ENCODE results near the gene OBSL1. TPM values are rescaled to one million over a fixed set of nuclear protein-coding genes. Genes with fewer than 3 reads are reported as not detected.

The OBSL1 gene
- total and polyA plus RNA-seq, 2 experiments from 2014 or later, result 13.8 to 68.7 TPM

DNA sequence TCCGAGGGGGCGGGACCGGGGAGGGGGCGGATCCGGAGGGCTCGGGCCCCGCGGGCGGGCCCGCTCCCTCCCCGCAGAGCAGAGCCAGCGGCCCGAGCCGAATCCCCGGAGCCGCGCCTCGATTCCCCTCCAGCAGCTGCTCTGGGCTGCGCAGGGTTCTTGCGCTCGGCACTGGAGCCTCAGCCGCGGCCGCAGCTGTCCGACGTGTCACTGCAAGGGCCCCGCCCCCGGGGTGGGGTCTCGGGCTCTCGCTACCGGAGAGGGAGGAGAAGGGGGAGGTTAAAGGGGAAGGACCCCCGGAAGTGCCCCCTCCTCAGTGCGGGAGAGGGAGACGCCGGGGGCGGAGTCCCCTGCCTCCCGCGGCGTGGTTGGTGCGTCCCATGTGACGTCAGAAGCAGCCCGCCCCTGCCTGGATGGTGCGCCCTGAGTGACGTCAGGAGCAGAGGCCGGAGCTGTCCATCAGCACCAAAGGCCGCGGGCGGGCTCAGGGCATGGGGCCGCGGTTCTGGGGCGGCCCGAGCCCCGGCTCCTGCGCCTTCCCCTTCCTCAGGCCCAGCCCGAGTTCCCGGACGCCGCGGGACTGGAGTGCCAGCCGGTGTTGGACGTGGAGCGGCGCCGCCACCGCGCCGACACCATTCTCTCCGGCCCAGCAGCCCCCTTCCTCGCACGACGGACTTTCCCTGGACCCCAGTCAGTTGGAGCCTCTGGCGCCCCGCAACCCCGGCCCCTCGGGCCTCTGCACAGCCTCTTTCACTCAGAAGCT, 27.6 kb downstream of the OBSL1 start, which contains the start of the genes CHPF and TMEM198:
Gene CHPF, minus strand, starts transcription at position 214 of the 763 bp plus-strand sequence. CDS start 271 bp downstream, outside the sequence.
Gene TMEM198, plus strand, starts transcription at position 433 of the 763 bp plus-strand sequence. CDS start 700 bp downstream, outside the sequence.
- 1 to 4% methylated on average over 43 to 65 of the region's 75 CpGs for WGBS, 2 experiments (ENCODE audit: low coverage in 1 of 2, low lambda C conversion rate in 2 of 2, missing lambda C conversion rate in 2 of 2)
- peak within 1 kb of the TSS; percentile 76 for H2AFZ ChIP-seq
- no peaks in the 10 kb centered on the region for H3K9me2 ChIP-seq (ENCODE audit: insufficient read depth)
- peak within 1 kb of the TSS; percentile 85 for H3K4me2 ChIP-seq (ENCODE audit: unreplicated experiment)
- peak within 1 kb of the TSS; percentile 80 for H3K4me3 ChIP-seq
- DNase-seq, result peak; percentile 98
- H3K4me1 ChIP-seq (ENCODE audit: insufficient read depth), result no peaks in the 10 kb centered on the region
- TF ChIP-seq EZH2phosphoT487 (IDR thresholded peaks at IDR 0.05; ENCODE audit: insufficient read depth, low read depth), result no peak
- no peak for TF ChIP-seq EZH2 (IDR thresholded peaks at IDR 0.05; ENCODE audit: insufficient read depth, poor library complexity, severe bottlenecking)
- no peaks in the 10 kb centered on the region for H3K27me3 ChIP-seq (replicated peaks; ENCODE audit: insufficient read depth)
- H3F3A ChIP-seq (ENCODE audit: insufficient read depth), result peaks cover 9% of the 10 kb centered on the region
- H3K36me3 ChIP-seq (ENCODE audit: low read depth), result peaks cover 11% of the 10 kb centered on the region; the same call in 1 of the 2 replicates
- in situ Hi-C loops (cut with MboI), result no loop called here
- H3K9ac ChIP-seq, result peak within 1 kb of the TSS; percentile 83
- H4K20me1 ChIP-seq (ENCODE audit: insufficient read depth), result no peaks in the 10 kb centered on the region
- H3K27ac ChIP-seq, result peak within 1 kb of the TSS; percentile 76
- H3K79me2 ChIP-seq (ENCODE audit: insufficient read depth), result peaks cover 35% of the 10 kb centered on the region
- H3K9me3 ChIP-seq (ENCODE audit: low read depth), result no peaks in the 10 kb centered on the region

DNA sequence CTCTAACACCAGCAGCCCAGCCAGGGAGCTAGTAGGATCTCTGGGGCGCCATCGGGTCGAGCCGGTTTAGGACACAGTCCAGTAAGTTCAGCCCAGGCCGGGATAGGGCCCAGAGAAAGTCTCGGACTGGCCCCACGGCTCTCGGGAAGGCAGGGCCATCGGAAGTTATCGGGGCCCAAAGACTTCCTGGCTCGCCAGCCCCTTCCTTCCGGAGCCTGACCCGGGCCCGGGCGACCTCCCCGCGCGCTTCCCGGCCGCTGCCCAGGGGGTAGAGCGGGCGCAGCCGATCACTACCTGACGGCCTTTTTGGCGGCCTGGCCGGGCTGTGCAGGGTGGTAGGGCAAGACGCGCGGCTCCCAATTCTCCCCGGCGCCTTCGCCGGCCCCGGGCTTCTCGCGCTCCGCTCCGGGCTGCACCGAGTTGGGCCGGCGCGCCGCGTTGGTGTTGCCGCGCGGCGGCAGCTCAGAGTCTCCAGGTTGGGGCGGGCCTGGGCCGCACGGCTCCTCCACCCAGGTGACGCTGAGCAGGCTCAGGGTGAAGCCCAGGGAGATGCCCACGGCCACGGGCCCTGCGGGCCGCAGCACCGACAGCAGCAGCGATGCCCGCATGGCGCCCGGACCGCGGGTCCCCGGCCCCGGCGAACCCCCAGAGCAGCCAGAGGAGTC, 28.3 kb downstream of the OBSL1 start:
- peak overlapping the region; percentile 61 for H2AFZ ChIP-seq
- H3K4me3 ChIP-seq, result peak overlapping the region; percentile 80
- peak; percentile 73 for DNase-seq
- no peaks in the 10 kb centered on the region for H3K4me1 ChIP-seq (ENCODE audit: insufficient read depth)
- H3K27ac ChIP-seq, result peak overlapping the region; percentile 76
- in situ Hi-C loops (cut with MboI), result no loop called here
- peaks cover 11% of the 10 kb centered on the region; the same call in 1 of the 2 replicates for H3K36me3 ChIP-seq (ENCODE audit: low read depth)
- 1% methylated on average over 45 to 54 of the region's 66 CpGs for WGBS, 2 experiments (ENCODE audit: low coverage in 1 of 2, low lambda C conversion rate in 2 of 2, missing lambda C conversion rate in 2 of 2)
- H3K4me2 ChIP-seq (ENCODE audit: unreplicated experiment), result peak overlapping the region; percentile 85
- no peaks in the 10 kb centered on the region for H3K27me3 ChIP-seq (replicated peaks; ENCODE audit: insufficient read depth)
- H3K9me2 ChIP-seq (ENCODE audit: insufficient read depth), result no peaks in the 10 kb centered on the region
- peak overlapping the region; percentile 83 for H3K9ac ChIP-seq
- no peak for TF ChIP-seq EZH2phosphoT487 (IDR thresholded peaks at IDR 0.05; ENCODE audit: insufficient read depth, low read depth)
- no peak for TF ChIP-seq EZH2 (IDR thresholded peaks at IDR 0.05; ENCODE audit: insufficient read depth, poor library complexity, severe bottlenecking)
- H3K79me2 ChIP-seq (ENCODE audit: insufficient read depth), result peaks cover 35% of the 10 kb centered on the region
- H3F3A ChIP-seq (ENCODE audit: insufficient read depth), result peaks cover 9% of the 10 kb centered on the region
- H4K20me1 ChIP-seq (ENCODE audit: insufficient read depth), result no peaks in the 10 kb centered on the region
- H3K9me3 ChIP-seq (ENCODE audit: low read depth), result no peaks in the 10 kb centered on the region

GRCh38 chr2:219541611-219542180, 29.6 kb downstream of the OBSL1 start:
- Histone ChIP-seq H3K9me3 (ENCODE audit: low read depth) (no peaks in the 10 kb centered on the region), H3K27me3 (replicated peaks; ENCODE audit: insufficient read depth) (no peaks in the 10 kb centered on the region), H3K9ac (no peak overlapping the region), H3K27ac (no peak overlapping the region), H3F3A (ENCODE audit: insufficient read depth) (peaks cover 9% of the 10 kb centered on the region), H4K20me1 (ENCODE audit: insufficient read depth) (no peaks in the 10 kb centered on the region), H2AFZ (no peak overlapping the region), H3K4me1 (ENCODE audit: insufficient read depth) (no peaks in the 10 kb centered on the region), H3K36me3 (ENCODE audit: low read depth) (peaks cover 11% of the 10 kb centered on the region; the same call in 1 of the 2 replicates), H3K9me2 (ENCODE audit: insufficient read depth) (no peaks in the 10 kb centered on the region), H3K4me2 (ENCODE audit: unreplicated experiment) (peak overlapping the region; percentile 85), H3K79me2 (ENCODE audit: insufficient read depth) (peaks cover 35% of the 10 kb centered on the region), H3K4me3 (0 out of 2 replicates have a peak overlapping the region, but pooled peaks have one; percentile 80)
- peak; percentile 37 for DNase-seq
- WGBS, 2 experiments (ENCODE audit: low coverage in 1 of 2, low lambda C conversion rate in 2 of 2, missing lambda C conversion rate in 2 of 2), result 67 to 72% methylated on average over 30 to 47 of the region's 48 CpGs
- TF ChIP-seq EZH2 (IDR thresholded peaks at IDR 0.05; ENCODE audit: insufficient read depth, poor library complexity, severe bottlenecking) (no peak), EZH2phosphoT487 (IDR thresholded peaks at IDR 0.05; ENCODE audit: insufficient read depth, low read depth) (no peak)
- in situ Hi-C loops (cut with MboI), result no loop called here

Data from GM23248 (cell line).